Transverse colon (tissue), 4 donors: ENCODE results near the gene TPCN2. TPM values are rescaled to one million over a fixed set of nuclear protein-coding genes. Genes with fewer than 3 reads are reported as not detected.

Source experiments
- DNase-seq: peaks from one replicate; pipeline ENCODE4 v3.0.0-alpha.2; 2019
- H3K27ac ChIP-seq, 4 donors: fragments of 200-600 bp; sonication (generic); 2 replicates each; pipeline ENCODE4 v1.5.1; 2016 to 2018; ENCODE audit warnings: inconsistent platforms in 4 of 4
- H3K27me3 ChIP-seq: fragments of 200-600 bp; sonication (generic); 2 replicates; pipeline ENCODE4 v1.5.1; 2017; ENCODE audit warnings: inconsistent platforms
- H3K36me3 ChIP-seq, 4 donors: fragments of 200-600 bp; sonication (generic); 2 replicates each; pipeline ENCODE4 v1.5.1; 2017 to 2019; ENCODE audit warnings: inconsistent platforms in 4 of 4
- H3K4me1 ChIP-seq, 4 donors: fragments of 200-600 bp; sonication (generic); 2 replicates each; pipeline ENCODE4 v1.5.1; 2017 to 2020; ENCODE audit warnings: inconsistent platforms in 4 of 4
- H3K4me3 ChIP-seq, 4 donors: fragments of 200-600 bp; sonication (generic); 1 replicate in 1 of 4; 2 replicates in 3 of 4; pipeline versions ENCODE4 v1.5.1 to v1.6.1; 2017 to 2019; ENCODE audit warnings: inconsistent platforms in 4 of 4
- H3K9me3 ChIP-seq, 2 donors: fragments of 200-600 bp; sonication (generic); 2 replicates each; pipeline ENCODE4 v1.5.1; 2017 to 2019; ENCODE audit warnings: inconsistent platforms in 2 of 2
- EP300 ChIP-seq: sonication (generic); formaldehyde crosslinking; IDR thresholded peaks from one replicate; pipeline ENCODE4 v1.6.1; 2017; ENCODE audit warnings: antibody characterized with exemption, low read depth
- POLR2A ChIP-seq: fragments of 450-650 bp; IDR thresholded peaks from one replicate; pipeline ENCODE4 v1.6.1; 2016; ENCODE audit warnings: antibody characterized with exemption, mild to moderate bottlenecking, moderate library complexity
- POLR2AphosphoS5 ChIP-seq, 3 donors: sonication (generic); formaldehyde crosslinking; IDR thresholded peaks; one replicate each; pipeline ENCODE4 v1.6.1; 2016; ENCODE audit warnings: antibody characterized with exemption in 3 of 3
- WGBS, 2 donors: methylation state at CpG; one replicate each; pipeline ENCODE4 v1.1.5; 2018; ENCODE audit warnings: low coverage in 1 of 2; 5-methylcytosine and 5-hydroxymethylcytosine counted together
- in situ Hi-C, 4 donors: fragments of 200-750 bp; cut with MboI; loops; one replicate each; pipeline versions ENCODE4 v1.15.0 to v1.15.1; 2017; ENCODE audit warnings: low sequenced_read_pairs in 3 of 4, low pct_ligation_motif_present in 1 of 4, low pct_unique_long_range_greater_than_20kb in 1 of 4
- intact Hi-C: fragments of 100-400 bp; cut with DNase I; formaldehyde crosslinking; loops from one replicate; pipeline ENCODE4 v1.15.1; 2023; ENCODE audit warnings: low total_unique reads
- total RNA-seq, 4 donors: library from RNA; depleted of rRNA; stranded (reverse); fragments of >200 nt; gene quantifications; one replicate each; pipeline ENCODE4 v1.1.0, GENCODE V29; 2016
- TF ChIP-seq, protein P1 (sequence below), 5 experiments: fragments of 200-600 bp in 3 of 5; fragments of 450-650 bp in 2 of 5; sonication (generic) in 3 of 5; IDR thresholded peaks; 1 replicate in 2 of 5; 2 replicates in 3 of 5; pipeline ENCODE4 v1.5.1; 2016 to 2017; ENCODE audit warnings: antibody characterized with exemption in 5 of 5, inconsistent platforms in 3 of 5, mild to moderate bottlenecking in 2 of 5, moderate library complexity in 1 of 5

Gene TPCN2
- total RNA-seq, 4 donors from 2014 or later: 16.8 to 25.4 (median 20.7) TPM

DNA sequence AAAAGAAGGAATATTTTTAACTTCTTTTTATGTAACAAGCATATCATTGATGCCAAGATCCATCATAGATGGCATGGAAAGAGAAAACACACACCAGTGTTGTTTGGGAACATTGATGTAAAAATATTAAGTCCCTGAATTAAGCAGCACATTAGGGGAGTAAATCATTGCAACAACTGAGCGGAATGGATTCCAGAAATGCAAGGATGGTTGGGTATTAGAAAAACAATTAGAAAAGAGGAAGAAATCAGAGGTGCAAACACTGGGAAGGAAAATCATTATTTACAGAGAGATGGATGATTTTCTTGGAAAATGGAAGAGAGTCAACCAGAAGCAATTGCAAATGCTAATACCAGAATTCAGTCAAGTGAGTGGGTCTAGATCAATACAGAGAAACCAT, 115.1 kb downstream of the TPCN2 start:
- no peak for DNase-seq
- H3K4me1 ChIP-seq: peaks cover 0 to 9% (median 7%) of the 10 kb centered on the region in 4 donors
- intact Hi-C loops (no loop called here), in situ Hi-C loops (no loop called here)
- TF ChIP-seq POLR2A (no peak), EP300 (no peak), POLR2AphosphoS5 (IDR thresholded peaks at IDR 0.05) (no peak)
- TF ChIP-seq, protein P1, sequence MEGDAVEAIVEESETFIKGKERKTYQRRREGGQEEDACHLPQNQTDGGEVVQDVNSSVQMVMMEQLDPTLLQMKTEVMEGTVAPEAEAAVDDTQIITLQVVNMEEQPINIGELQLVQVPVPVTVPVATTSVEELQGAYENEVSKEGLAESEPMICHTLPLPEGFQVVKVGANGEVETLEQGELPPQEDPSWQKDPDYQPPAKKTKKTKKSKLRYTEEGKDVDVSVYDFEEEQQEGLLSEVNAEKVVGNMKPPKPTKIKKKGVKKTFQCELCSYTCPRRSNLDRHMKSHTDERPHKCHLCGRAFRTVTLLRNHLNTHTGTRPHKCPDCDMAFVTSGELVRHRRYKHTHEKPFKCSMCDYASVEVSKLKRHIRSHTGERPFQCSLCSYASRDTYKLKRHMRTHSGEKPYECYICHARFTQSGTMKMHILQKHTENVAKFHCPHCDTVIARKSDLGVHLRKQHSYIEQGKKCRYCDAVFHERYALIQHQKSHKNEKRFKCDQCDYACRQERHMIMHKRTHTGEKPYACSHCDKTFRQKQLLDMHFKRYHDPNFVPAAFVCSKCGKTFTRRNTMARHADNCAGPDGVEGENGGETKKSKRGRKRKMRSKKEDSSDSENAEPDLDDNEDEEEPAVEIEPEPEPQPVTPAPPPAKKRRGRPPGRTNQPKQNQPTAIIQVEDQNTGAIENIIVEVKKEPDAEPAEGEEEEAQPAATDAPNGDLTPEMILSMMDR (IDR thresholded peaks at IDR 0.05): no peak
- no peak overlapping the region for H3K27ac ChIP-seq
- WGBS, 2 donors: 92 to 100% methylated on average over 1 of the region's 1 CpG
- no peaks in the 10 kb centered on the region for H3K36me3 ChIP-seq
- no peaks in the 10 kb centered on the region for H3K27me3 ChIP-seq
- H3K4me3 ChIP-seq: no peak overlapping the region
- no peaks in the 10 kb centered on the region for H3K9me3 ChIP-seq

DNA sequence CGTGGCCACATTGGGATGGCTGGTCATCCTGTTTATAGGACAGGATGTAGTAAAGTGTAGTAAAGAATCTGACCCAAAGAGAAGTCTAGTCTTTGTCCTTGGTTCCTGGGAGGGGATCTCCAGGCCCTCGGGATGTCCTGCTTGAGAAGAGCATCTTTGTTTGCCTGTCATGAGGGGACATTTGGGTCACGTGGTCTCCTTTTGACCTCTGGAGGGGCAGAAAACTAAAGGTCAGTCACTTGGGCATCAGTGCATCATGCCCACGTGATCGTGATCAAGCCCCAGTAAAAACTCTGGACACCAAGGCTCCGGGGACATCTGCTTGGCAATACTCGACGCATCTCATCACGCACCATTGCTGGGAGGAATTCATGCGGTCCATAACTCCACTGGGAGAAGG, 116.1 kb downstream of the TPCN2 start:
- Histone ChIP-seq H3K9me3 (no peaks in the 10 kb centered on the region), H3K27ac (no peak overlapping the region), H3K4me3 (no peak overlapping the region), H3K4me1 (peaks cover 0 to 9% (median 7%) of the 10 kb centered on the region in 4 donors), H3K36me3 (no peaks in the 10 kb centered on the region), H3K27me3 (no peaks in the 10 kb centered on the region)
- DNase-seq: no peak
- no peak for TF ChIP-seq POLR2A
- no peak for TF ChIP-seq EP300
- TF ChIP-seq, protein P1 (IDR thresholded peaks at IDR 0.05): no peak
- TF ChIP-seq POLR2AphosphoS5 (IDR thresholded peaks at IDR 0.05): no peak
- intact Hi-C loops (no loop called here), in situ Hi-C loops (no loop called here)
- 40 to 84% methylated on average over 1 to 10 of the region's 10 CpGs for WGBS, 2 donors

DNA sequence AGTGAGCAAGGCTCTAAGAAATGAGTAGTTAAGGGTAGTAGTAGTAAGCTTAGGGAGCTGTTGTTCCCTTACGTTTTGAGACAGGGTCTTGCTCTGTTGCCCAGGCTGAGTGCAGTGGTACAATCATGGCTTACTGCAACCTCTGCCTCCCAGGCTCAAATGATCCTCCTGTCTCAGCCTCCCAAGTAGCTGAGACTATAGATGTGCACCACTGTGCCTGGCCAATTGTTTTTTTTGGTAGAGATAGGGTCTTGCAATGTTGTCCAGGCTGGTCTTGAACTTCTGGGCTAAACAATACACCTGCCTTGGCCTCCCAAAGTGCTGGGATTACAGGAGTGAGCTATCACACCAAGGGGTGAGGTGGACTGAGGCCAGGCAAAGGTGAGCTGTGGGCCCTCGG, 117.0 kb downstream of the TPCN2 start:
- DNase-seq: no peak
- 67 to 91% methylated on average over 1 to 2 of the region's 2 CpGs for WGBS, 2 donors
- no peak overlapping the region for H3K4me3 ChIP-seq
- in situ Hi-C loops (no loop called here), intact Hi-C loops (no loop called here)
- TF ChIP-seq, protein P1 (IDR thresholded peaks at IDR 0.05): no peak
- no peak for TF ChIP-seq POLR2AphosphoS5 (IDR thresholded peaks at IDR 0.05)
- TF ChIP-seq EP300: no peak
- TF ChIP-seq POLR2A: no peak
- H3K4me1 ChIP-seq: peaks cover 0 to 9% (median 7%) of the 10 kb centered on the region in 4 donors
- no peaks in the 10 kb centered on the region for H3K9me3 ChIP-seq
- H3K27me3 ChIP-seq: no peaks in the 10 kb centered on the region
- no peaks in the 10 kb centered on the region for H3K36me3 ChIP-seq
- peak overlapping the region in 2 of 4 donors; percentile 47 to 66 for H3K27ac ChIP-seq

DNA sequence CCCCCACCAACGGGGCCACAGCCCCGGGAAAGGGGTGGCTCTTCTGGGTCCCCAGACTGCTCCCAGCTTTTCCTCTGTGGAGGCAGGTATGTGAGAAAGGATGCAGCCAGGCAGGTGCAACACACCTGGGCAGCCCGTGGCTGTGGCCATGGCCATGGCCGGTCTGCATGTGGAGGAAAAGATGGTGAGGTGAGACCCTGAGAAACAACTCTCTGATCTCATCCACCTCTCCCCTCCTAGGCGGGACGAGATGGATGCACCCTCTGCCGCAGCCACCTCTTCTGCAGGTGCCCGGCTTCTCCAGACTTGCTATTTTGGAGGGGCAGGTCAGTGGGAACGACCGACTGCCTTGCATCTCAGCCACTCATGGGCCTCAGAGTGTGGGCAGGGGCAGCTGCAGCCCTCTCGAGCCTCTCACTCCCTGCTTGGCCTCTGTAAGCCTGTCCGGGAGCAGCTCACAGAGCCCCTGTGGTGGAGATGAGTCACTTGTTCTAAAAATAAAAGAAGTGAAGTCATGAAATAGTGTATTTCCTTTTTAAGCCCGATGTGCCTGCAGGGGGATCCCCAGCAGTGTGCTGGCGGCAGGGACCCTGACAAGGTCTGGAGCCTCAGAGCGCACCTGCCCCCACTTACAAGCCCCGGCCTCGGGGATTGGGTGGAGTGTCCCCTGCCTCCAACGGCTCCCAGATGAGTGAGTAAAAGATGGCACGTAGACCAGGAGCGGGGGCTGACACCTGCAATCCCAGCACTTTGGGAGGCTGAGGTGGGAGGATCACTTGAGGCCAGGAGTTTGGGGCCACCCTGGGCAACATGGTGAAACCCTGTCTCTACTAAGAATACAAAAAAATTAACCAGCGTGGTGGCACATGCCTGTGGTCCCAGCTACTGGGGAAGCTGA, 117.7 kb downstream of the TPCN2 start:
- no peaks in the 10 kb centered on the region for H3K27me3 ChIP-seq
- peak overlapping the region in 3 of 4 donors; percentile 43 to 66 (median 47) for H3K27ac ChIP-seq
- in situ Hi-C loops: no loop called here
- H3K9me3 ChIP-seq: no peaks in the 10 kb centered on the region
- no peak overlapping the region for H3K4me3 ChIP-seq
- H3K36me3 ChIP-seq: no peaks in the 10 kb centered on the region
- 44% methylated on average over 21 of the region's 21 CpGs; no CpG with 5 or more reads in 1 of the 2 donors for WGBS, 2 donors
- no peak for TF ChIP-seq EP300
- TF ChIP-seq, protein P1 (IDR thresholded peaks at IDR 0.05): peak in 1 of 5 experiments; percentile 19
- peaks cover 0 to 9% (median 7%) of the 10 kb centered on the region in 4 donors for H3K4me1 ChIP-seq
- intact Hi-C loops: no loop called here
- DNase-seq: no peak
